Thyroid gland (tissue), 4 donors: ENCODE data around the gene KCTD18.

Source experiments
- CTCF ChIP-seq, 6 experiments: fragments of 200-600 bp in 3 of 6; fragments of 450-650 bp in 3 of 6; sonication (generic) in 3 of 6; IDR thresholded peaks; one replicate each; pipeline ENCODE4 v1.5.1; 2016 to 2019; ENCODE audit warnings: antibody characterized with exemption in 6 of 6, mild to moderate bottlenecking in 2 of 6, inconsistent platforms in 1 of 6, moderate library complexity in 1 of 6
- POLR2A ChIP-seq, 2 donors: fragments of 450-650 bp; IDR thresholded peaks; one replicate each; pipeline ENCODE4 v1.6.1; 2017; ENCODE audit warnings: antibody characterized with exemption in 2 of 2, mild to moderate bottlenecking in 2 of 2, moderate library complexity in 1 of 2

- TF ChIP-seq CTCF (IDR thresholded peaks at IDR 0.05) (no peak), POLR2A (IDR thresholded peaks at IDR 0.05) (no peak)
Observed at GRCh38 chr2:200448455-200448854, 61.4 kb downstream of the KCTD18 start.
